ENCODE data around the gene MAGED2. TPM values are rescaled to one million over a fixed set of nuclear protein-coding genes. Genes with fewer than 3 reads are reported as not detected.

The MAGED2 gene
- total RNA-seq, 1 experiment from 2014 or later, result 32.4 TPM

GRCh38 chrX:54794028-54794427, 13.5 kb upstream of the MAGED2 start:
- ATAC-seq (no peak), DNase-seq (ENCODE audit: low read depth, low spot score) (no peak)
- ChIA-PET POLR2A (no interaction called here), CTCF (no interaction called here), RAD21 (ENCODE audit: low non-redundant PET in 1 of 2, low total read pairs in 2 of 2, uncharacterized antibody in 2 of 2, unreplicated experiment in 2 of 2) (no interaction called here)
- H3K79me2 ChIP-seq (ENCODE audit: insufficient read depth, low read length), result no peaks in the 10 kb centered on the region
- no peak overlapping the region for H3K4me2 ChIP-seq (ENCODE audit: low read length)
- no peaks in the 10 kb centered on the region for H3K4me1 ChIP-seq (ENCODE audit: control insufficient read depth in 1 of 2, insufficient read depth in 2 of 2, low read length in 2 of 2)
- no peaks in the 10 kb centered on the region for H3K9me3 ChIP-seq (ENCODE audit: control insufficient read depth in 1 of 2, insufficient read depth in 1 of 2, low read depth in 1 of 2, low read length in 2 of 2)
- TF ChIP-seq TCF7L2 (IDR thresholded peaks at IDR 0.05; ENCODE audit: borderline replicate concordance, extremely low read depth, insufficient read depth, insufficient read length) (no peak), CTCF (IDR thresholded peaks at IDR 0.05 in 2 of 3, conservative IDR thresholded peaks at IDR 0.05 in 1 of 3; ENCODE audit: borderline replicate concordance in 1 of 3, insufficient read depth in 1 of 3, low read depth in 2 of 3, low read length in 2 of 3) (no peak), JUND (IDR thresholded peaks at IDR 0.05) (no peak), FOSL1 (IDR thresholded peaks at IDR 0.05; ENCODE audit: low read depth) (no peak), EZH2phosphoT487 (IDR thresholded peaks at IDR 0.05; ENCODE audit: borderline replicate concordance) (no peak)
- H2AFZ ChIP-seq (ENCODE audit: low read depth, low read length, poor library complexity, severe bottlenecking), result no peak overlapping the region
- BruUV-seq (replicated peaks), result no TSS peak
- no peak overlapping the region for H3K4me3 ChIP-seq (replicated peaks in 1 of 2; ENCODE audit: low read depth in 1 of 2, low read length in 2 of 2)
- H3K9me2 ChIP-seq (ENCODE audit: insufficient read depth), result no peaks in the 10 kb centered on the region
- no peaks in the 10 kb centered on the region for H4K20me1 ChIP-seq (ENCODE audit: insufficient read depth)
- H3K9ac ChIP-seq (ENCODE audit: low read length), result no peak overlapping the region
- no peaks in the 10 kb centered on the region for H3K36me3 ChIP-seq (ENCODE audit: control insufficient read depth in 1 of 2, insufficient read depth in 2 of 2, low read length in 2 of 2)
- intact Hi-C loops (cut with micrococcal nuclease), result no loop called here
- H3K27me3 ChIP-seq (ENCODE audit: insufficient read depth, low read length), result no peaks in the 10 kb centered on the region
- no peak overlapping the region for H3K27ac ChIP-seq (ENCODE audit: low read depth, low read length)

GRCh38 chrX:54794795-54795194, 12.8 kb upstream of the MAGED2 start:
- H3K27me3 ChIP-seq (ENCODE audit: insufficient read depth, low read length), result no peaks in the 10 kb centered on the region
- no peaks in the 10 kb centered on the region for H3K79me2 ChIP-seq (ENCODE audit: insufficient read depth, low read length)
- H3K27ac ChIP-seq (ENCODE audit: low read depth, low read length), result no peak overlapping the region
- POLR2A ChIA-PET, result no interaction called here
- ATAC-seq (no peak), DNase-seq (ENCODE audit: low read depth, low spot score) (no peak)
- no peak overlapping the region for H3K4me2 ChIP-seq (ENCODE audit: low read length)
- CTCF ChIA-PET, result no interaction called here
- TF ChIP-seq ZFX (IDR thresholded peaks at IDR 0.05), result no peak
- TF ChIP-seq EGR1 (IDR thresholded peaks at IDR 0.05; ENCODE audit: low read depth), result no peak
- TF ChIP-seq CTCF (IDR thresholded peaks at IDR 0.05 in 2 of 3, conservative IDR thresholded peaks at IDR 0.05 in 1 of 3; ENCODE audit: borderline replicate concordance in 1 of 3, insufficient read depth in 1 of 3, low read depth in 2 of 3, low read length in 2 of 3), result no peak
- TF ChIP-seq MAX (IDR thresholded peaks at IDR 0.05), result no peak
- no peaks in the 10 kb centered on the region for H3K9me2 ChIP-seq (ENCODE audit: insufficient read depth)
- H2AFZ ChIP-seq (ENCODE audit: low read depth, low read length, poor library complexity, severe bottlenecking), result no peak overlapping the region
- intact Hi-C loops (cut with micrococcal nuclease), result no loop called here
- no peaks in the 10 kb centered on the region for H3K36me3 ChIP-seq (ENCODE audit: control insufficient read depth in 1 of 2, insufficient read depth in 2 of 2, low read length in 2 of 2)
- BruUV-seq (replicated peaks), result no TSS peak
- no peak overlapping the region for H3K4me3 ChIP-seq (replicated peaks in 1 of 2; ENCODE audit: low read depth in 1 of 2, low read length in 2 of 2)
- H3K9ac ChIP-seq (ENCODE audit: low read length), result no peak overlapping the region
- H3K9me3 ChIP-seq (ENCODE audit: control insufficient read depth in 1 of 2, insufficient read depth in 1 of 2, low read depth in 1 of 2, low read length in 2 of 2), result no peaks in the 10 kb centered on the region
- RAD21 ChIA-PET (ENCODE audit: low non-redundant PET in 1 of 2, low total read pairs in 2 of 2, uncharacterized antibody in 2 of 2, unreplicated experiment in 2 of 2), result no interaction called here
- H3K4me1 ChIP-seq (ENCODE audit: control insufficient read depth in 1 of 2, insufficient read depth in 2 of 2, low read length in 2 of 2), result no peaks in the 10 kb centered on the region
- H4K20me1 ChIP-seq (ENCODE audit: insufficient read depth), result no peaks in the 10 kb centered on the region

Measured in HCT116 (cell line).